HEK293T (cell line): ENCODE data around the gene HOXA5.

Experiments
- ARNT ChIP-seq: fragments of 450-650 bp; IDR thresholded peaks from 2 replicates; pipeline ENCODE4 v1.6.1; 2017; ENCODE audit warnings: mild to moderate bottlenecking
- ELF4 ChIP-seq: fragments of 450-650 bp; IDR thresholded peaks from 2 replicates; pipeline ENCODE4 v1.6.1; 2017; ENCODE audit warnings: antibody characterized with exemption
- FOXK2 ChIP-seq: fragments of 450-650 bp; IDR thresholded peaks from 2 replicates; pipeline ENCODE4 v1.6.1; 2016; ENCODE audit warnings: mild to moderate bottlenecking

GRCh38 chr7:27111042-27111750, 32.3 kb downstream of the HOXA5 start:
- TF ChIP-seq ARNT, result no peak
- TF ChIP-seq FOXK2, result no peak
- TF ChIP-seq ELF4, result no peak
